Panc1 (cell line): ENCODE measurements around the gene C2orf76. TPM values are rescaled to one million over a fixed set of nuclear protein-coding genes. Genes with fewer than 3 reads are reported as not detected.

Experiments used
- ATAC-seq: fragments of 200-7000 bp; cut with Tn5 transposase; 2 replicates; pipeline ENCODE4 v1.9.1; 2020; ENCODE audit warnings: mild to moderate bottlenecking, moderate library complexity
- BruUV-seq: library from RNA; stranded (reverse); fragments of 400-500 nt; replicated peaks from 2 replicates; lab custom pipeline; 2021; lab: Mats Ljungman, UMichigan
- CTCF ChIA-PET: fragments of 300-600 bp; sonication (Branson Sonifier 250); formaldehyde crosslinking; loops from one replicate; lab custom pipeline; 2022; ENCODE audit warnings: antibody characterized with exemption; lab: Charles Lee
- POLR2A ChIA-PET: fragments of 300-600 bp; sonication (Branson Sonifier 250); formaldehyde crosslinking; loops from one replicate; lab custom pipeline; 2022; ENCODE audit warnings: antibody characterized with exemption; lab: Charles Lee
- DNase-seq: peaks from one replicate; pipeline ENCODE4 v3.0.0-alpha.2; 2010; ENCODE audit warnings: low read depth, low spot score
- H3K27ac ChIP-seq: 2 replicates; pipeline ENCODE4 v1.5.1; 2011; ENCODE audit warnings: mild to moderate bottlenecking, low read length, inconsistent platforms
- H3K27me3 ChIP-seq: fragments of 200-500 bp; sonication (Bioruptor generic); 2 replicates; pipeline ENCODE4 v1.6.0; 2014; ENCODE audit warnings: low read length, inconsistent platforms; ENCODE audit not compliant: control insufficient read depth, insufficient read depth
- H3K36me3 ChIP-seq: fragments of 200-500 bp; sonication (Bioruptor generic); 2 replicates; pipeline ENCODE4 v1.5.1; 2014; ENCODE audit warnings: inconsistent platforms, mild to moderate bottlenecking, low read length, moderate library complexity; ENCODE audit not compliant: control insufficient read depth, insufficient read depth
- H3K4me1 ChIP-seq: 2 replicates; pipeline ENCODE4 v1.5.1; 2011; ENCODE audit warnings: inconsistent platforms, mild to moderate bottlenecking, low read length, moderate library complexity; ENCODE audit not compliant: control insufficient read depth, insufficient read depth
- H3K4me3 ChIP-seq, 2 experiments: 2 replicates each; pipeline ENCODE4 v1.5.1; 2011 to 2012; ENCODE audit warnings: low read depth in 2 of 2, low read length in 2 of 2, mild to moderate bottlenecking in 2 of 2, inconsistent platforms in 1 of 2, moderate library complexity in 1 of 2
- H3K9me3 ChIP-seq: fragments of 200-500 bp; sonication (Bioruptor generic); 2 replicates; pipeline ENCODE4 v1.5.1; 2014; ENCODE audit warnings: low read depth, mild to moderate bottlenecking, inconsistent platforms, low read length, moderate library complexity; ENCODE audit not compliant: control insufficient read depth, insufficient read depth
- POLR2AphosphoS5 ChIP-seq: IDR thresholded peaks from 2 replicates; pipeline ENCODE4 v1.6.1; 2012; ENCODE audit warnings: mild to moderate bottlenecking, low read depth, low read length, moderate library complexity
- SIN3A ChIP-seq: IDR thresholded peaks from 2 replicates; pipeline ENCODE4 v1.6.1; 2012; ENCODE audit warnings: low read depth, mild to moderate bottlenecking, low read length, moderate library complexity, borderline replicate concordance; ENCODE audit not compliant: insufficient read depth
- TCF7L2 ChIP-seq: IDR thresholded peaks from 2 replicates; pipeline ENCODE4 v1.6.1; 2011; ENCODE audit warnings: mild to moderate bottlenecking, low read depth, low read length, inconsistent platforms
- in situ Hi-C: cut with HindIII; loops from 2 replicates; pipeline ENCODE4 v1.10.0; 2016; ENCODE audit warnings: low sequenced_read_pairs, low pct_unique_long_range_greater_than_20kb
- intact Hi-C: fragments of 100-400 bp; cut with micrococcal nuclease; formaldehyde crosslinking; loops from one replicate; pipeline ENCODE4 v1.10.0; 2022; ENCODE audit not compliant: unreplicated experiment
- total RNA-seq: library from RNA; stranded (reverse); gene quantifications from one replicate; pipeline ENCODE4 v1.2.1, GENCODE V29; 2021; ENCODE audit not compliant: unreplicated experiment
- TF ChIP-seq, protein P1 (sequence below): fragments of 450-650 bp; IDR thresholded peaks from 2 replicates; pipeline ENCODE4 v1.5.1; 2017; ENCODE audit warnings: mild to moderate bottlenecking
- TF ChIP-seq, protein P2 (sequence below), 2 experiments: IDR thresholded peaks; 2 replicates each; pipeline ENCODE4 v1.6.1; 2011 to 2012; ENCODE audit warnings: low read depth in 2 of 2, control low read depth in 1 of 2, low read length in 1 of 2, mild to moderate bottlenecking in 1 of 2, moderate library complexity in 1 of 2; ENCODE audit not compliant: insufficient read depth in 1 of 2

The C2orf76 gene
- total RNA-seq, 1 experiment from 2014 or later, result 22.7 TPM

GRCh38 chr2:119367472-119368099 lies 952 bp upstream of the C2orf76 start:
- peaks cover 19% of the 10 kb centered on the region for H3K4me1 ChIP-seq
- ChIA-PET POLR2A (interaction anchor here (0.5 kb wide), 1 partner anchor 130 kb away, joined by 3 read pairs; no protein-coding TSS in a partner anchor), CTCF (no interaction called here)
- peak overlapping the region; percentile 98 for H3K27ac ChIP-seq
- no peak for DNase-seq
- H3K4me3 ChIP-seq, result peak overlapping the region; percentile 98 to 99
- no peaks in the 10 kb centered on the region for H3K9me3 ChIP-seq
- H3K36me3 ChIP-seq, result peaks cover 35% of the 10 kb centered on the region
- peak; percentile 62 for ATAC-seq
- no TSS peak for BruUV-seq
- in situ Hi-C loops, result no loop called here
- TF ChIP-seq, protein P1, sequence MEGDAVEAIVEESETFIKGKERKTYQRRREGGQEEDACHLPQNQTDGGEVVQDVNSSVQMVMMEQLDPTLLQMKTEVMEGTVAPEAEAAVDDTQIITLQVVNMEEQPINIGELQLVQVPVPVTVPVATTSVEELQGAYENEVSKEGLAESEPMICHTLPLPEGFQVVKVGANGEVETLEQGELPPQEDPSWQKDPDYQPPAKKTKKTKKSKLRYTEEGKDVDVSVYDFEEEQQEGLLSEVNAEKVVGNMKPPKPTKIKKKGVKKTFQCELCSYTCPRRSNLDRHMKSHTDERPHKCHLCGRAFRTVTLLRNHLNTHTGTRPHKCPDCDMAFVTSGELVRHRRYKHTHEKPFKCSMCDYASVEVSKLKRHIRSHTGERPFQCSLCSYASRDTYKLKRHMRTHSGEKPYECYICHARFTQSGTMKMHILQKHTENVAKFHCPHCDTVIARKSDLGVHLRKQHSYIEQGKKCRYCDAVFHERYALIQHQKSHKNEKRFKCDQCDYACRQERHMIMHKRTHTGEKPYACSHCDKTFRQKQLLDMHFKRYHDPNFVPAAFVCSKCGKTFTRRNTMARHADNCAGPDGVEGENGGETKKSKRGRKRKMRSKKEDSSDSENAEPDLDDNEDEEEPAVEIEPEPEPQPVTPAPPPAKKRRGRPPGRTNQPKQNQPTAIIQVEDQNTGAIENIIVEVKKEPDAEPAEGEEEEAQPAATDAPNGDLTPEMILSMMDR, result no peak
- no peak for TF ChIP-seq POLR2AphosphoS5
- TF ChIP-seq SIN3A, result no peak
- TF ChIP-seq TCF7L2, result no peak
- TF ChIP-seq, protein P2, sequence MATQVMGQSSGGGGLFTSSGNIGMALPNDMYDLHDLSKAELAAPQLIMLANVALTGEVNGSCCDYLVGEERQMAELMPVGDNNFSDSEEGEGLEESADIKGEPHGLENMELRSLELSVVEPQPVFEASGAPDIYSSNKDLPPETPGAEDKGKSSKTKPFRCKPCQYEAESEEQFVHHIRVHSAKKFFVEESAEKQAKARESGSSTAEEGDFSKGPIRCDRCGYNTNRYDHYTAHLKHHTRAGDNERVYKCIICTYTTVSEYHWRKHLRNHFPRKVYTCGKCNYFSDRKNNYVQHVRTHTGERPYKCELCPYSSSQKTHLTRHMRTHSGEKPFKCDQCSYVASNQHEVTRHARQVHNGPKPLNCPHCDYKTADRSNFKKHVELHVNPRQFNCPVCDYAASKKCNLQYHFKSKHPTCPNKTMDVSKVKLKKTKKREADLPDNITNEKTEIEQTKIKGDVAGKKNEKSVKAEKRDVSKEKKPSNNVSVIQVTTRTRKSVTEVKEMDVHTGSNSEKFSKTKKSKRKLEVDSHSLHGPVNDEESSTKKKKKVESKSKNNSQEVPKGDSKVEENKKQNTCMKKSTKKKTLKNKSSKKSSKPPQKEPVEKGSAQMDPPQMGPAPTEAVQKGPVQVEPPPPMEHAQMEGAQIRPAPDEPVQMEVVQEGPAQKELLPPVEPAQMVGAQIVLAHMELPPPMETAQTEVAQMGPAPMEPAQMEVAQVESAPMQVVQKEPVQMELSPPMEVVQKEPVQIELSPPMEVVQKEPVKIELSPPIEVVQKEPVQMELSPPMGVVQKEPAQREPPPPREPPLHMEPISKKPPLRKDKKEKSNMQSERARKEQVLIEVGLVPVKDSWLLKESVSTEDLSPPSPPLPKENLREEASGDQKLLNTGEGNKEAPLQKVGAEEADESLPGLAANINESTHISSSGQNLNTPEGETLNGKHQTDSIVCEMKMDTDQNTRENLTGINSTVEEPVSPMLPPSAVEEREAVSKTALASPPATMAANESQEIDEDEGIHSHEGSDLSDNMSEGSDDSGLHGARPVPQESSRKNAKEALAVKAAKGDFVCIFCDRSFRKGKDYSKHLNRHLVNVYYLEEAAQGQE (IDR thresholded peaks at IDR 0.05; ENCODE audit: insufficient read depth in 1 of 2, low read depth in 2 of 2, low read length in 1 of 2), result no peak
- no peaks in the 10 kb centered on the region for H3K27me3 ChIP-seq
- intact Hi-C loops, result no loop called here

GRCh38 chr2:119366161-119366648 lies 429 bp downstream of the C2orf76 start:
- DNase-seq, result no peak
- Histone ChIP-seq H3K36me3 (peaks cover 24% of the 10 kb centered on the region), H3K4me1 (peaks cover 19% of the 10 kb centered on the region), H3K27me3 (no peaks in the 10 kb centered on the region), H3K9me3 (no peaks in the 10 kb centered on the region), H3K27ac (peak overlapping the region; percentile 98), H3K4me3 (peak overlapping the region; percentile 98 to 99)
- peak; percentile 14 for ATAC-seq
- in situ Hi-C loops, result no loop called here
- TF ChIP-seq, protein P1, result no peak
- no peak for TF ChIP-seq TCF7L2
- TF ChIP-seq, protein P2 (IDR thresholded peaks at IDR 0.05; ENCODE audit: insufficient read depth in 1 of 2, low read depth in 2 of 2, low read length in 1 of 2), result no peak
- TF ChIP-seq SIN3A, result no peak
- TF ChIP-seq POLR2AphosphoS5, result no peak
- POLR2A ChIA-PET, result no interaction called here
- intact Hi-C loops, result no loop called here
- TSS peak; percentile 93 for BruUV-seq
- CTCF ChIA-PET, result interaction anchor here (0.6 kb wide), 1 partner anchor 110 kb away, joined by 4 read pairs; no protein-coding TSS in a partner anchor
